Measurements from ENCODE around the gene SRSF12. TPM values are rescaled to one million over a fixed set of nuclear protein-coding genes. Genes with fewer than 3 reads are reported as not detected.

SRSF12 gene
- total and polyA plus RNA-seq, 2 donors (not counting 1 experiment from before 2014, with no cell fraction given): not detected

DNA sequence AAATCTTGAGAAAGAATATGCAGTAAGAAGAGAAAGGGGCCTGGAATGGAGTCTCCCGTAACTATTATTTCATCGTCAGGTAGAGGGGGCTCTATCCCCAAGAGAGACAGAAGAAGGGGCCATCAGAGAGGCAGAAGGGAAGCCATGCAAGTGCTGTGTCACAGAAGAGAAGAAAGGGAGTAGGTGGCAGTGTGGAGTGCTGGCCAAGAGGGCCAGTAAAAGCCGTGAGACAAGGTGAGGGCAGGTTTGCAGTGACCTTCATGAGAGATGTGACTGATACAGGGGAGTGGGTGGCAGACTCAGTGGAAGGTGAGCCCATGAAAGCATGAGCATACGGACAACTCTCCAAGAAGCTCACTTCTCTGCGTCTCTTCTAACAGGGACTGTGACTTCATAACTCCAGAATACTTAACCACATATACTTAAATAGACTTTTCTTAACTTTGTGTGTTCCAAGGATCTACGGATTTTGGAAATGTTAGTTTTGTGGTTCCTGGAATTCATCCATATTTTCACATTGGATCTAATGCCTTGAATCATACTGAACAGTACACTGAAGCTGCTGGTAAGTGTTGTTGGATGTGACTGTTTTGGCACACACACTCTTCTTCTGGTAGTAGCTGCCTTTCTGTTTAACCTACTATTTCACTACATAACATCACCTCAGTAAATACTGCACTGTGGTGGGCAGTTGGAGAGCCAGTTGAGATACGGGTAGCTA lies 43.6 kb upstream of the SRSF12 start:
- H3K9me3 Mint-ChIP-seq (ENCODE audit: insufficient read depth): no peaks in the 10 kb centered on the region
- no peaks in the 10 kb centered on the region for H3K4me1 ChIP-seq (ENCODE audit: control insufficient read depth in 2 of 2, insufficient read depth in 2 of 2, low read length in 2 of 2)
- no peak for TF ChIP-seq EZH2 (IDR thresholded peaks at IDR 0.05; ENCODE audit: borderline replicate concordance, insufficient read depth, low read depth, low read length, poor library complexity, severe bottlenecking)

DNA sequence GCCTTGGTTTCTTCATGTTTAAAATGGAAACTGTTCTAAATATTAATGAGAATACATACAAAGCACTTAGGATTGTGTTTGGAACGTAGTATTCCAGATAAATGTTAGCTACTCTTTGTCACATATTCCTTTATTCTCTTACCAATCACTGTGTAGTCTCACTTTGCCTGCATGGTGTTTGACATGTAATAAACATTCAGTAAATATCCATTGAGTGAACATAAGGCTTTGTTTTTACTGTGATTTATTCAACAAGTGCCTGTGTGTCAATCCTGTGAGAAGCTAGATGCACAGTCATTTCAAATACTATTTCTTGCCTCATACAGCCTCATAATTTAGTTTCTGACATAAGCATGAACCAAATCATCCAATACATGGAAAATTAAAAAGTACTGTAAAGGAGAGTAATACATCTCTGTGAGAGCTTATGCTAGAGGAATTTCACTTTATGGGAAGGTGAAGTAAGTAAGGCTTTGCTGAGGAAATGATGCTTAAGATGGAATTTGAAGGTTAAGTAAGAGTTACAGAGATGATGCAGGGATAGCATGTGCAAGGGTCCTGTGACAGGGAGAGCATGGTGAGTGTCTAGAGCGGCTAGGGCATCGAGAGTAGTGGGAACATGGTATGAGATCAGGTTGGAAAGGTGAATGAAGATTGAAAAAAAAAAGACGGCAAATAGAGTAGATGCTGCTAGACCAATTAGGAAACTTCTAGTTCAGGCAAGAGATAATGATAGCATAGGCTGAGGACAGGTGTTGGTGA lies 42.6 kb upstream of the SRSF12 start:
- Histone ChIP-seq H3K36me3 (replicated peaks in 1 of 2; ENCODE audit: control extremely low read depth in 1 of 2, control insufficient read depth in 1 of 2, extremely low read depth in 1 of 2, insufficient read depth in 2 of 2, low read length in 1 of 2) (peaks cover 10 to 30% of the 10 kb centered on the region in 2 experiments), H3K4me3 (ENCODE audit: control extremely low read depth in 1 of 5, extremely low read depth in 1 of 5, insufficient read depth in 1 of 5, low read depth in 2 of 5, low read length in 4 of 5) (no peak overlapping the region), H2AFZ (ENCODE audit: insufficient read depth, low read depth, low read length, poor library complexity, severe bottlenecking) (no peak overlapping the region), H3K4me2 (replicated peaks; ENCODE audit: low read depth, low read length, poor library complexity, severe bottlenecking) (no peak overlapping the region), H3K4me1 (ENCODE audit: control insufficient read depth in 2 of 2, insufficient read depth in 2 of 2, low read length in 2 of 2) (no peaks in the 10 kb centered on the region), H3K27ac (ENCODE audit: low read length in 2 of 2) (no peak overlapping the region), H3K27me3 (replicated peaks in 1 of 4; ENCODE audit: control extremely low read depth in 1 of 4, control insufficient read depth in 3 of 4, insufficient read depth in 4 of 4, low read length in 3 of 4) (no peaks in the 10 kb centered on the region), H3K9ac (ENCODE audit: low read length) (no peak overlapping the region), H3K79me2 (ENCODE audit: control insufficient read depth, insufficient read depth, low read length) (no peaks in the 10 kb centered on the region), H3K9me3 (ENCODE audit: control extremely low read depth in 1 of 3, control insufficient read depth in 2 of 3, insufficient read depth in 1 of 3, low read length in 2 of 3) (no peaks in the 10 kb centered on the region), H4K20me1 (ENCODE audit: control insufficient read depth, insufficient read depth, low read length, poor library complexity, severe bottlenecking) (no peaks in the 10 kb centered on the region)
- TF ChIP-seq CTCF (IDR thresholded peaks at IDR 0.05) (no peak), EZH2 (IDR thresholded peaks at IDR 0.05; ENCODE audit: borderline replicate concordance, insufficient read depth, low read depth, low read length, poor library complexity, severe bottlenecking) (no peak)
- intact Hi-C loops (cut with micrococcal nuclease): no loop called here
- POLR2A ChIA-PET: no interaction called here
- no peak overlapping the region for H3K4me3 Mint-ChIP-seq
- ATAC-seq (ENCODE audit: low read depth): no peak
- no peaks in the 10 kb centered on the region for H3K27me3 Mint-ChIP-seq
- H3K4me1 Mint-ChIP-seq: no peaks in the 10 kb centered on the region
- H3K27ac Mint-ChIP-seq: no peak overlapping the region
- no peak for DNase-seq
- 97% methylated on average over 3 of the region's 4 CpGs for WGBS (ENCODE audit: insufficient coverage)
- CTCF ChIA-PET: no interaction called here
- no peaks in the 10 kb centered on the region for H3K9me3 Mint-ChIP-seq (ENCODE audit: insufficient read depth)

More for the DNA sequence above, 43.6 kb upstream of the SRSF12 start:
- H3K4me3 ChIP-seq (ENCODE audit: control extremely low read depth in 1 of 5, extremely low read depth in 1 of 5, insufficient read depth in 1 of 5, low read depth in 2 of 5, low read length in 4 of 5): no peak overlapping the region
- CTCF ChIA-PET: no interaction called here
- no peak overlapping the region for H3K9ac ChIP-seq (ENCODE audit: low read length)
- H4K20me1 ChIP-seq (ENCODE audit: control insufficient read depth, insufficient read depth, low read length, poor library complexity, severe bottlenecking): no peaks in the 10 kb centered on the region
- ATAC-seq (ENCODE audit: low read depth) (no peak), DNase-seq (no peak)
- H3K27ac ChIP-seq (ENCODE audit: low read length in 2 of 2): no peak overlapping the region
- WGBS (ENCODE audit: insufficient coverage): 81% methylated on average over 3 of the region's 7 CpGs
- no peak overlapping the region for H3K4me2 ChIP-seq (replicated peaks; ENCODE audit: low read depth, low read length, poor library complexity, severe bottlenecking)
- Mint-ChIP-seq H3K4me3 (no peak overlapping the region), H3K4me1 (no peaks in the 10 kb centered on the region), H3K27ac (no peak overlapping the region), H3K27me3 (no peaks in the 10 kb centered on the region)
- H3K36me3 ChIP-seq (replicated peaks in 1 of 2; ENCODE audit: control extremely low read depth in 1 of 2, control insufficient read depth in 1 of 2, extremely low read depth in 1 of 2, insufficient read depth in 2 of 2, low read length in 1 of 2): peaks cover 10 to 30% of the 10 kb centered on the region in 2 experiments
- POLR2A ChIA-PET: no interaction called here
- no peaks in the 10 kb centered on the region for H3K27me3 ChIP-seq (replicated peaks in 1 of 4; ENCODE audit: control extremely low read depth in 1 of 4, control insufficient read depth in 3 of 4, insufficient read depth in 4 of 4, low read length in 3 of 4)
- intact Hi-C loops (cut with micrococcal nuclease): no loop called here
- H3K79me2 ChIP-seq (ENCODE audit: control insufficient read depth, insufficient read depth, low read length): no peaks in the 10 kb centered on the region
- no peaks in the 10 kb centered on the region for H3K9me3 ChIP-seq (ENCODE audit: control extremely low read depth in 1 of 3, control insufficient read depth in 2 of 3, insufficient read depth in 1 of 3, low read length in 2 of 3)
- H2AFZ ChIP-seq (ENCODE audit: insufficient read depth, low read depth, low read length, poor library complexity, severe bottlenecking): no peak overlapping the region
